Motor neuron (in vitro differentiated cells): ENCODE results near the gene UBE2M. TPM values are rescaled to one million over a fixed set of nuclear protein-coding genes. Genes with fewer than 3 reads are reported as not detected.
"Not testable (repeated sequence)": the region's sequence is repeated elsewhere in the genome, so short reads cannot be mapped to it uniquely, and the experiment has no call there.

ENCODE experiments used
- ATAC-seq, 8 experiments: fragments of 200-7000 bp; cut with Tn5 transposase; replicated peaks in 6 of 8; 2 replicates each; pipeline ENCODE4 v1.8.0; 2021; ENCODE audit warnings: mild to moderate bottlenecking in 8 of 8, moderate library complexity in 8 of 8
- H3K27ac ChIP-seq, 2 donors: fragments of 250-450 bp; sonication (Bioruptor Pico); 2 replicates each; pipeline ENCODE4 v1.9.0; 2021; ENCODE audit warnings: antibody characterized with exemption in 2 of 2, mild to moderate bottlenecking in 2 of 2, moderate library complexity in 1 of 2
- H3K4me1 ChIP-seq, 2 donors: fragments of 250-450 bp; sonication (Bioruptor Pico); replicated peaks in 1 of 2; 2 replicates each; pipeline ENCODE4 v1.6.1; 2021; ENCODE audit warnings: antibody characterized with exemption in 2 of 2, mild to moderate bottlenecking in 2 of 2, moderate library complexity in 1 of 2
- H3K4me3 ChIP-seq, 5 donors: fragments of 250-450 bp; sonication (Bioruptor Pico); 2 replicates each; pipeline ENCODE4 v1.9.0; 2021; ENCODE audit warnings: antibody characterized with exemption in 5 of 5, mild to moderate bottlenecking in 5 of 5, moderate library complexity in 4 of 5
- WGBS, 10 experiments: fragments of 450-650 bp; shearing (Covaris generic); methylation state at CpG; one replicate each; pipeline ENCODE4 v1.0.0; 2022; 5-methylcytosine and 5-hydroxymethylcytosine counted together
- in situ Hi-C, 9 experiments: fragments of 400-800 bp; cut with MboI; loops; one replicate each; pipeline ENCODE4 v1.15.0; 2021; ENCODE audit warnings: low sequenced_read_pairs in 9 of 9, low pct_unique_long_range_greater_than_20kb in 2 of 9; ENCODE audit not compliant: unreplicated experiment in 9 of 9
- total RNA-seq, 8 experiments: library from RNA; unstranded; fragments of 300-600 nt; gene quantifications; 2 replicates each; pipeline versions ENCODE4 v1.2.3 to v1.2.4, GENCODE V29; 2022

Gene UBE2M
- total RNA-seq, 8 experiments from 2014 or later = 49.3 to 82.7 (median 70.9) TPM

- not testable (repeated sequence) for ATAC-seq, H3K4me3 ChIP-seq
Observed at GRCh38 chr19:58577581-58577980, 19.2 kb upstream of the UBE2M start.

GRCh38 chr19:58575183-58576041, 17.0 kb upstream of the UBE2M start:
- in situ Hi-C loops = no loop called here
- Histone ChIP-seq H3K27ac (peak overlapping the region; percentile 98 to 99), H3K4me3 (peak overlapping the region; percentile 65 to 87 (median 83)), H3K4me1 (peaks cover 12 to 14% of the 10 kb centered on the region in 2 donors)
- 0 to 3% (median 1%) methylated on average over 1 to 20 of the region's 66 CpGs; no CpG with 5 or more reads in 2 of the 10 experiments for WGBS, 10 experiments
- peak; percentile 47 to 68 (median 66) for ATAC-seq

More at GRCh38 chr19:58577581-58577980, 19.2 kb upstream of the UBE2M start:
- in situ Hi-C loops, H3K4me1 ChIP-seq, H3K27ac ChIP-seq: not testable (repeated sequence)
- 92 to 100% (median 100%) methylated on average over 1 to 2 of the region's 2 CpGs; no CpG with 5 or more reads in 5 of the 10 experiments for WGBS, 10 experiments

- ATAC-seq = no peak
- 0 to 33% (median 2%) methylated on average over 1 to 15 of the region's 20 CpGs for WGBS, 10 experiments
- peaks cover 12 to 14% of the 10 kb centered on the region in 2 donors for H3K4me1 ChIP-seq
- in situ Hi-C loops = no loop called here
- peak overlapping the region; percentile 98 to 99 for H3K27ac ChIP-seq
- H3K4me3 ChIP-seq = peak overlapping the region; percentile 32 to 86 (median 71)
Observed at GRCh38 chr19:58573658-58574164, 15.3 kb upstream of the UBE2M start.

- peaks cover 12 to 14% of the 10 kb centered on the region in 2 donors for H3K4me1 ChIP-seq
- in situ Hi-C loops = no loop called here
- H3K4me3 ChIP-seq = peak within 1 kb of the TSS; percentile 49 to 86 (median 71)
- WGBS, 10 experiments = 0 to 4% (median 0%) methylated on average over 2 to 8 of the region's 75 CpGs; no CpG with 5 or more reads in 6 of the 10 experiments
- peak; percentile 52 to 76 (median 70) for ATAC-seq
- H3K27ac ChIP-seq = peak within 1 kb of the TSS; percentile 98 to 99
Observed at GRCh38 chr19:58572818-58573657, 14.6 kb upstream of the UBE2M start, which contains the start of gene MZF1. MZF1 (minus strand) TSS chr19:58573335; CDS start chr19:58571389, 1,946 bp downstream.

- WGBS, 10 experiments = 40 to 100% (median 76%) methylated on average over 1 to 11 of the region's 24 CpGs; no CpG with 5 or more reads in 2 of the 10 experiments
- in situ Hi-C loops = no loop called here
- Histone ChIP-seq H3K4me3 (peak overlapping the region; percentile 49 to 86 (median 71)), H3K27ac (peak overlapping the region; percentile 98), H3K4me1 (peaks cover 12 to 14% of the 10 kb centered on the region in 2 donors)
- no peak for ATAC-seq
Observed at GRCh38 chr19:58572026-58572817, 13.8 kb upstream of the UBE2M start.

GRCh38 chr19:58571575-58571947, 13.2 kb upstream of the UBE2M start:
- in situ Hi-C loops = no loop called here
- no peak for ATAC-seq
- WGBS, 10 experiments = 96 to 100% (median 98%) methylated on average over 2 to 7 of the region's 8 CpGs; no CpG with 5 or more reads in 7 of the 10 experiments
- Histone ChIP-seq H3K4me3 (no peak overlapping the region), H3K4me1 (peaks cover 12 to 14% of the 10 kb centered on the region in 2 donors), H3K27ac (no peak overlapping the region)

- ATAC-seq = no peak
- Histone ChIP-seq H3K4me3 (no peak overlapping the region), H3K4me1 (peaks cover 12 to 14% of the 10 kb centered on the region in 2 donors), H3K27ac (no peak overlapping the region)
- in situ Hi-C loops = no loop called here
- WGBS, 10 experiments = 0 to 100% (median 91%) methylated on average over 1 to 11 of the region's 25 CpGs; no CpG with 5 or more reads in 2 of the 10 experiments
Observed at GRCh38 chr19:58570770-58571574, 12.6 kb upstream of the UBE2M start.

- H3K27ac ChIP-seq = no peak overlapping the region
- no peak overlapping the region for H3K4me3 ChIP-seq
- no peak for ATAC-seq
- in situ Hi-C loops = no loop called here
- 60 to 100% (median 82%) methylated on average over 1 to 6 of the region's 8 CpGs; no CpG with 5 or more reads in 6 of the 10 experiments for WGBS, 10 experiments
- peaks cover 12 to 14% of the 10 kb centered on the region in 2 donors for H3K4me1 ChIP-seq
Observed at GRCh38 chr19:58569943-58570670, 11.7 kb upstream of the UBE2M start.

- no peak overlapping the region for H3K4me3 ChIP-seq
- H3K27ac ChIP-seq = no peak overlapping the region
- no peak for ATAC-seq
- 83 to 100% (median 95%) methylated on average over 1 to 2 of the region's 6 CpGs; no CpG with 5 or more reads in 6 of the 10 experiments for WGBS, 10 experiments
- in situ Hi-C loops = no loop called here
- peaks cover 8 to 13% of the 10 kb centered on the region in 2 donors for H3K4me1 ChIP-seq
Observed at GRCh38 chr19:58569191-58569942, 11.0 kb upstream of the UBE2M start.

- Histone ChIP-seq H3K27ac (no peak overlapping the region), H3K4me3 (no peak overlapping the region), H3K4me1 (peaks cover 7 to 17% of the 10 kb centered on the region in 2 donors)
- in situ Hi-C loops = no loop called here
- no peak for ATAC-seq
- 69 to 82% (median 81%) methylated on average over 1 to 2 of the region's 4 CpGs; no CpG with 5 or more reads in 6 of the 10 experiments for WGBS, 10 experiments
Observed at GRCh38 chr19:58568453-58569130, 10.2 kb upstream of the UBE2M start.
